Karpas-422 (cell line): ENCODE results near the gene AHCY. TPM values are rescaled to one million over a fixed set of nuclear protein-coding genes. Genes with fewer than 3 reads are reported as not detected.

Experiments
- DNase-seq: peaks from one replicate; pipeline ENCODE4 v3.0.0-alpha.2; 2015
- H2AFZ ChIP-seq: fragments of 200-600 bp; sonication (generic); 2 replicates; pipeline ENCODE4 v1.6.1; 2014; ENCODE audit warnings: antibody characterized with exemption, low read length, mixed read lengths
- H3K27ac ChIP-seq: fragments of 200-600 bp; sonication (generic); 2 replicates; pipeline ENCODE4 v1.5.1; 2014; ENCODE audit warnings: mild to moderate bottlenecking, low read length, moderate library complexity
- H3K27me3 ChIP-seq: fragments of 200-600 bp; sonication (generic); 2 replicates; pipeline ENCODE4 v1.6.1; 2014; ENCODE audit warnings: low read length, mixed read lengths
- H3K36me3 ChIP-seq: fragments of 200-600 bp; sonication (generic); 2 replicates; pipeline ENCODE4 v1.6.1; 2014; ENCODE audit warnings: low read length, mixed read lengths; ENCODE audit not compliant: insufficient read depth
- H3K4me1 ChIP-seq: fragments of 200-600 bp; sonication (generic); 2 replicates; pipeline ENCODE4 v1.6.1; 2014; ENCODE audit warnings: mild to moderate bottlenecking, low read length, mixed read lengths
- H3K4me2 ChIP-seq: fragments of 200-600 bp; sonication (generic); 2 replicates; pipeline ENCODE4 v1.6.1; 2014; ENCODE audit warnings: low read length, low read depth, mild to moderate bottlenecking; ENCODE audit not compliant: poor library complexity, severe bottlenecking
- H3K4me3 ChIP-seq: fragments of 200-600 bp; sonication (generic); 2 replicates; pipeline ENCODE4 v1.5.1; 2014; ENCODE audit warnings: mild to moderate bottlenecking, antibody characterized with exemption, low read length, mixed read lengths
- H3K79me2 ChIP-seq: fragments of 200-600 bp; sonication (generic); 2 replicates; pipeline ENCODE4 v1.6.1; 2014; ENCODE audit warnings: mild to moderate bottlenecking, low read length, mixed read lengths
- H3K9ac ChIP-seq: fragments of 200-600 bp; sonication (generic); 2 replicates; pipeline ENCODE4 v1.6.0; 2014; ENCODE audit warnings: low read length
- H3K9me2 ChIP-seq: fragments of 200-600 bp; sonication (generic), shearing (Covaris generic); replicated peaks from 2 replicates; pipeline ENCODE4 v1.6.0; 2014; ENCODE audit warnings: mild to moderate bottlenecking, low read length, moderate library complexity; ENCODE audit not compliant: insufficient read depth
- H3K9me3 ChIP-seq: fragments of 300-700, 200-600 bp; sonication (generic); 2 replicates; pipeline ENCODE4 v1.6.1; 2014; ENCODE audit warnings: low read length, mixed read lengths
- H4K20me1 ChIP-seq: fragments of 200-600 bp; sonication (generic); 2 replicates; pipeline ENCODE4 v1.6.1; 2014; ENCODE audit warnings: mild to moderate bottlenecking, antibody characterized with exemption, low read length, low read depth; ENCODE audit not compliant: insufficient read depth
- total RNA-seq: library from RNA; depleted of rRNA; stranded (reverse); fragments of >200 nt; shearing (Covaris generic); gene quantifications from 2 replicates; pipeline ENCODE4 v1.2.3, GENCODE V29; 2014; ENCODE audit warnings: low replicate concordance

Gene AHCY
- total RNA-seq, 1 experiment from 2014 or later, result 191 TPM

- Histone ChIP-seq H3K36me3 (peaks cover 43% of the 10 kb centered on the region), H3K9me2 (no peaks in the 10 kb centered on the region), H4K20me1 (0 out of 2 replicates have a peak, but pooled peaks cover 3% of the 10 kb centered on the region), H3K4me3 (no peak overlapping the region), H3K79me2 (no peaks in the 10 kb centered on the region), H2AFZ (no peak overlapping the region), H3K9me3 (no peaks in the 10 kb centered on the region), H3K4me2 (no peak overlapping the region), H3K4me1 (no peaks in the 10 kb centered on the region), H3K27me3 (no peaks in the 10 kb centered on the region), H3K9ac (no peak overlapping the region), H3K27ac (no peak overlapping the region)
- no peak for DNase-seq
Measured at GRCh38 chr20:34283844-34284243, 19.3 kb downstream of the AHCY start.

- Histone ChIP-seq H4K20me1 (no peaks in the 10 kb centered on the region), H3K9me3 (no peaks in the 10 kb centered on the region), H3K27ac (no peak overlapping the region), H3K4me3 (no peak overlapping the region), H3K9ac (no peak overlapping the region), H3K9me2 (no peaks in the 10 kb centered on the region), H3K36me3 (peaks cover 49% of the 10 kb centered on the region), H2AFZ (no peak overlapping the region), H3K4me1 (no peaks in the 10 kb centered on the region), H3K79me2 (no peaks in the 10 kb centered on the region), H3K4me2 (no peak overlapping the region), H3K27me3 (no peaks in the 10 kb centered on the region)
- DNase-seq, result no peak
Measured at GRCh38 chr20:34282041-34282440, 21.1 kb downstream of the AHCY start.

- H4K20me1 ChIP-seq, result no peaks in the 10 kb centered on the region
- H3K36me3 ChIP-seq, result peaks cover 52% of the 10 kb centered on the region
- H3K4me2 ChIP-seq, result no peak overlapping the region
- H3K27ac ChIP-seq, result no peak overlapping the region
- H3K4me1 ChIP-seq, result no peaks in the 10 kb centered on the region
- H3K9ac ChIP-seq, result no peak overlapping the region
- H3K27me3 ChIP-seq, result no peaks in the 10 kb centered on the region
- no peak overlapping the region for H3K4me3 ChIP-seq
- H2AFZ ChIP-seq, result no peak overlapping the region
- DNase-seq, result no peak
- H3K9me2 ChIP-seq, result no peaks in the 10 kb centered on the region
- H3K79me2 ChIP-seq, result no peaks in the 10 kb centered on the region
- no peaks in the 10 kb centered on the region for H3K9me3 ChIP-seq
Measured at GRCh38 chr20:34281177-34281576, 22.0 kb downstream of the AHCY start.

- Histone ChIP-seq H3K4me1 (no peaks in the 10 kb centered on the region), H3K4me2 (no peak overlapping the region), H3K27ac (no peak overlapping the region), H3K36me3 (peaks cover 43% of the 10 kb centered on the region; the same call in 1 of the 2 replicates), H2AFZ (no peak overlapping the region), H3K9ac (no peak overlapping the region), H3K9me3 (no peaks in the 10 kb centered on the region), H3K79me2 (no peaks in the 10 kb centered on the region), H4K20me1 (no peaks in the 10 kb centered on the region), H3K27me3 (no peaks in the 10 kb centered on the region), H3K9me2 (no peaks in the 10 kb centered on the region), H3K4me3 (no peak overlapping the region)
- DNase-seq, result no peak
Measured at GRCh38 chr20:34274694-34275093, 28.5 kb downstream of the AHCY start.

GRCh38 chr20:34271956-34272355, 31.2 kb downstream of the AHCY start:
- Histone ChIP-seq H3K27ac (no peak overlapping the region), H3K9me3 (no peaks in the 10 kb centered on the region), H3K27me3 (no peaks in the 10 kb centered on the region), H3K4me1 (no peaks in the 10 kb centered on the region), H3K9ac (no peak overlapping the region), H3K9me2 (no peaks in the 10 kb centered on the region), H2AFZ (no peak overlapping the region), H3K4me3 (no peak overlapping the region), H3K36me3 (peaks cover 29% of the 10 kb centered on the region; the same call in 1 of the 2 replicates), H3K79me2 (no peaks in the 10 kb centered on the region), H4K20me1 (no peaks in the 10 kb centered on the region), H3K4me2 (no peak overlapping the region)
- no peak for DNase-seq

- H3K27ac ChIP-seq, result no peak overlapping the region
- peaks cover 18% of the 10 kb centered on the region; the same call in 1 of the 2 replicates for H3K36me3 ChIP-seq
- no peak overlapping the region for H2AFZ ChIP-seq
- no peak overlapping the region for H3K4me2 ChIP-seq
- H3K4me3 ChIP-seq, result no peak overlapping the region
- no peak overlapping the region for H3K9ac ChIP-seq
- H3K79me2 ChIP-seq, result no peaks in the 10 kb centered on the region
- no peaks in the 10 kb centered on the region for H4K20me1 ChIP-seq
- H3K9me2 ChIP-seq, result no peaks in the 10 kb centered on the region
- no peaks in the 10 kb centered on the region for H3K9me3 ChIP-seq
- DNase-seq, result no peak
- no peaks in the 10 kb centered on the region for H3K4me1 ChIP-seq
- H3K27me3 ChIP-seq, result no peaks in the 10 kb centered on the region
Measured at GRCh38 chr20:34269996-34270627, 33.0 kb downstream of the AHCY start.

GRCh38 chr20:34268851-34269636, 34.1 kb downstream of the AHCY start:
- Histone ChIP-seq H3K9me2 (no peaks in the 10 kb centered on the region), H3K9ac (no peak overlapping the region), H3K27me3 (no peaks in the 10 kb centered on the region), H3K4me3 (no peak overlapping the region), H3K4me2 (no peak overlapping the region), H3K9me3 (no peaks in the 10 kb centered on the region), H3K79me2 (no peaks in the 10 kb centered on the region), H2AFZ (no peak overlapping the region), H3K27ac (no peak overlapping the region), H4K20me1 (no peaks in the 10 kb centered on the region), H3K4me1 (no peaks in the 10 kb centered on the region), H3K36me3 (peaks cover 11% of the 10 kb centered on the region; the same call in 1 of the 2 replicates)
- no peak for DNase-seq

GRCh38 chr20:34268145-34268544, 35.0 kb downstream of the AHCY start:
- H2AFZ ChIP-seq, result no peak overlapping the region
- peaks cover 3% of the 10 kb centered on the region; the same call in 1 of the 2 replicates for H3K36me3 ChIP-seq
- no peaks in the 10 kb centered on the region for H3K9me3 ChIP-seq
- no peaks in the 10 kb centered on the region for H3K9me2 ChIP-seq
- no peaks in the 10 kb centered on the region for H3K27me3 ChIP-seq
- H3K4me2 ChIP-seq, result no peak overlapping the region
- no peak for DNase-seq
- no peaks in the 10 kb centered on the region for H4K20me1 ChIP-seq
- H3K27ac ChIP-seq, result no peak overlapping the region
- H3K79me2 ChIP-seq, result no peaks in the 10 kb centered on the region
- H3K4me3 ChIP-seq, result no peak overlapping the region
- no peaks in the 10 kb centered on the region for H3K4me1 ChIP-seq
- H3K9ac ChIP-seq, result no peak overlapping the region
